Ovary (tissue), 9 donors: Measurements from ENCODE around the gene FGFR3. TPM values are rescaled to one million over a fixed set of nuclear protein-coding genes. Genes with fewer than 3 reads are reported as not detected.
A peak's percentile ranks its signal among the peaks of the same experiment; 100 is the strongest.

Experiments used
- DNase-seq, 5 donors: peaks; one replicate each; pipeline ENCODE4 v3.0.0-alpha.2; 2019 to 2020
- H3K27ac ChIP-seq, 2 donors: fragments of 200-600 bp; one replicate each; pipeline versions ENCODE4 v1.5.1 to v1.8.0; 2019 to 2022
- H3K27me3 ChIP-seq: fragments of 200-600 bp; one replicate; pipeline ENCODE4 v1.8.0; 2022
- H3K36me3 ChIP-seq: fragments of 200-600 bp; sonication (generic); one replicate; pipeline ENCODE4 v1.5.1; 2019
- H3K4me1 ChIP-seq: one replicate; pipeline ENCODE4 v1.8.1; 2013; ENCODE audit warnings: mild to moderate bottlenecking, moderate library complexity; ENCODE audit not compliant: insufficient read depth
- H3K4me3 ChIP-seq: fragments of 200-600 bp; sonication (generic); one replicate; pipeline ENCODE4 v1.5.1; 2017
- H3K9me3 ChIP-seq, 2 donors: fragments of 200-600 bp in 1 of 2; sonication (generic) in 1 of 2; one replicate each; pipeline versions ENCODE4 v1.5.1 to v1.8.1; 2013 to 2019; ENCODE audit warnings: mild to moderate bottlenecking in 1 of 2, moderate library complexity in 1 of 2
- EP300 ChIP-seq: sonication (generic); formaldehyde crosslinking; IDR thresholded peaks from one replicate; pipeline ENCODE4 v1.6.1; 2017; ENCODE audit warnings: antibody characterized with exemption
- POLR2A ChIP-seq: fragments of 450-650 bp; IDR thresholded peaks from one replicate; pipeline ENCODE4 v1.6.1; 2017; ENCODE audit warnings: antibody characterized with exemption, mild to moderate bottlenecking, moderate library complexity
- WGBS, 3 donors: extraction: QIAGEN DNeasy Blood & Tissue Kit in 1 of 3; methylation state at CpG; one replicate each; pipeline versions ENCODE4 v1.1.5 to v1.1.7; 2013 to 2017; 5-methylcytosine and 5-hydroxymethylcytosine counted together
- intact Hi-C, 4 donors: fragments of 100-400 bp; cut with DNase I; formaldehyde crosslinking; loops; one replicate each; pipeline versions ENCODE4 v1.11.0 to v1.15.1; 2022 to 2023
- polyA plus RNA-seq, 2 donors: library from polyadenylated mRNA; stranded (reverse); fragments of 200-250 nt in 1 of 2; fragments of 350-450 nt in 1 of 2; fragmentation: Illumina TruSeq in 1 of 2; extraction: RNeasy Lipid Tissue Mini Kit (QIAGEN cat#74804) in 1 of 2; gene quantifications; one replicate each; pipeline ENCODE4 v1.2.3, GENCODE V29; 2013 to 2014
- total RNA-seq, 7 donors: library from RNA; depleted of rRNA in 2 of 7; stranded (reverse); fragments of >200 nt in 2 of 7; fragmentation: NEBNext Ultra II Directional in 3 of 7; extraction: Animal tissue kit (Norgen Biotek cat#: 25700) in 3 of 7; gene quantifications; one replicate each; pipeline versions ENCODE4 v1.1.0 to v1.2.4, GENCODE V29; 2016 to 2023
- TF ChIP-seq, protein P1 (sequence below), 3 donors: fragments of 450-650 bp in 2 of 3; fragments of 200-600 bp in 1 of 3; IDR thresholded peaks; one replicate each; pipeline versions ENCODE4 v1.5.1 to v1.8.0; 2016 to 2022; ENCODE audit warnings: antibody characterized with exemption in 3 of 3, mild to moderate bottlenecking in 1 of 3
- donor health status: DM: no; HTN: no; CAD: no; lungs with moderate emphysema.
- donor health status: DM: no; HTN: no; CAD: no.
- donor health status: Bipolar disorder and iron deficiency.
- donor health status: DM: yes; HTN: yes; CAD: no.
- donor health status: DM: no; HTN: no; CAD: no.
- donor health status: DM: yes; HTN: yes; CAD: no.

The FGFR3 gene
- total and polyA plus RNA-seq, 9 donors = 0.12 to 9.2 (median 0.57) TPM

GRCh38 chr4:1815997-1816860 lies 23.1 kb downstream of the FGFR3 start:
- H3K9me3 ChIP-seq = no peaks in the 10 kb centered on the region
- intact Hi-C loops = no loop called here
- H3K27me3 ChIP-seq = no peaks in the 10 kb centered on the region
- no peak for DNase-seq
- no peaks in the 10 kb centered on the region for H3K36me3 ChIP-seq
- no peak overlapping the region for H3K27ac ChIP-seq
- TF ChIP-seq EP300 (no peak), POLR2A (no peak)
- TF ChIP-seq, protein P1, sequence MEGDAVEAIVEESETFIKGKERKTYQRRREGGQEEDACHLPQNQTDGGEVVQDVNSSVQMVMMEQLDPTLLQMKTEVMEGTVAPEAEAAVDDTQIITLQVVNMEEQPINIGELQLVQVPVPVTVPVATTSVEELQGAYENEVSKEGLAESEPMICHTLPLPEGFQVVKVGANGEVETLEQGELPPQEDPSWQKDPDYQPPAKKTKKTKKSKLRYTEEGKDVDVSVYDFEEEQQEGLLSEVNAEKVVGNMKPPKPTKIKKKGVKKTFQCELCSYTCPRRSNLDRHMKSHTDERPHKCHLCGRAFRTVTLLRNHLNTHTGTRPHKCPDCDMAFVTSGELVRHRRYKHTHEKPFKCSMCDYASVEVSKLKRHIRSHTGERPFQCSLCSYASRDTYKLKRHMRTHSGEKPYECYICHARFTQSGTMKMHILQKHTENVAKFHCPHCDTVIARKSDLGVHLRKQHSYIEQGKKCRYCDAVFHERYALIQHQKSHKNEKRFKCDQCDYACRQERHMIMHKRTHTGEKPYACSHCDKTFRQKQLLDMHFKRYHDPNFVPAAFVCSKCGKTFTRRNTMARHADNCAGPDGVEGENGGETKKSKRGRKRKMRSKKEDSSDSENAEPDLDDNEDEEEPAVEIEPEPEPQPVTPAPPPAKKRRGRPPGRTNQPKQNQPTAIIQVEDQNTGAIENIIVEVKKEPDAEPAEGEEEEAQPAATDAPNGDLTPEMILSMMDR (IDR thresholded peaks at IDR 0.05) = no peak
- WGBS, 3 donors = 90 to 91% (median 90%) methylated on average over 24 to 25 of the region's 25 CpGs
- peaks cover 2% of the 10 kb centered on the region for H3K4me1 ChIP-seq
- no peak overlapping the region for H3K4me3 ChIP-seq

DNA sequence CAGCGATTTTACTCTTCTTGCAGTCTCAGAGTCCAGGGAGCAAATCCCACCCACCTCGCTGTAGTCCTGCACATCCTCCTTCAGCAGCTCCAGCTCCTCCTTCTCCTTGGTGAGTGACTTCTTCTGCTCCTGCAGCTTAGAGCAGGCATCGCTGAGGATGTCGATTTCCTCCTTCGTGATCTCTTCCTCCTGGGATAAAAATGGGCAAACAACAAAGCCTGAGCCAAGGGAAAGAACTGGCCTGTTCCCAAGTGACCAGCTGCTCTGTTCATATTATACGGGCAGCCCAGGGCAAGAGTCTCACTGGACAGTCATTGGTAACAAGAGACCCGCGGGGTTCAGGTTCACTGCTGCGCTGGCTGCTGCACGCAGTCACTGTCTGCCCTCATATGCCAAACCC lies 26.2 kb downstream of the FGFR3 start:
- intact Hi-C loops = no loop called here
- Histone ChIP-seq H3K9me3 (no peaks in the 10 kb centered on the region), H3K27me3 (no peaks in the 10 kb centered on the region), H3K4me1 (peaks cover 2% of the 10 kb centered on the region), H3K4me3 (no peak overlapping the region), H3K36me3 (no peaks in the 10 kb centered on the region), H3K27ac (no peak overlapping the region)
- DNase-seq = peak in 2 of 5 donors; percentile 34 to 50
- WGBS, 3 donors = 15 to 44% (median 20%) methylated on average over 10 of the region's 10 CpGs
- TF ChIP-seq POLR2A (no peak), EP300 (no peak)
- TF ChIP-seq, protein P1 (IDR thresholded peaks at IDR 0.05) = no peak

DNA sequence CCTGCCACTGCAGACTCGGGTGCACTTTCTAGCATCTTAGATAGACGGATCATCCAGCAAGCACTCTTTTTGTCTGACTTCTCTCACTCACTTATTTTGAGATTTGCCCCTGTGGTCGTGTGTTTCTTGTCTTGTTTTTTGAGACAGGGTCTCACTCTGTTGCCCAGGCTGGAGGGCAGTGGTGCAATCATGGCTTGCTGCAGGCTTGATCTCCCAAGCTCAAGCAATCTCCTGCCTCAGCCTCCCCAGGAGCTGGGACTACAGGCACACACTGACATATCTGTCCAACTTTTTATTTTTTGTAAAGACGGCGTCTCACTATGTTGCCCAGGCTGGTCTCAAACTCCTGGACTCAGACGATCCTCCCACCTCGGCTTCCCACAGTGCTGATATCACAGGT lies 26.7 kb downstream of the FGFR3 start:
- Histone ChIP-seq H3K4me3 (no peak overlapping the region), H3K4me1 (peaks cover 2% of the 10 kb centered on the region), H3K27ac (no peak overlapping the region), H3K27me3 (no peaks in the 10 kb centered on the region), H3K36me3 (no peaks in the 10 kb centered on the region), H3K9me3 (no peaks in the 10 kb centered on the region)
- WGBS, 3 donors = 62 to 76% (median 66%) methylated on average over 7 of the region's 7 CpGs
- DNase-seq = no peak
- TF ChIP-seq EP300 = no peak
- TF ChIP-seq POLR2A = no peak
- TF ChIP-seq, protein P1 (IDR thresholded peaks at IDR 0.05) = no peak
- intact Hi-C loops = no loop called here

DNA sequence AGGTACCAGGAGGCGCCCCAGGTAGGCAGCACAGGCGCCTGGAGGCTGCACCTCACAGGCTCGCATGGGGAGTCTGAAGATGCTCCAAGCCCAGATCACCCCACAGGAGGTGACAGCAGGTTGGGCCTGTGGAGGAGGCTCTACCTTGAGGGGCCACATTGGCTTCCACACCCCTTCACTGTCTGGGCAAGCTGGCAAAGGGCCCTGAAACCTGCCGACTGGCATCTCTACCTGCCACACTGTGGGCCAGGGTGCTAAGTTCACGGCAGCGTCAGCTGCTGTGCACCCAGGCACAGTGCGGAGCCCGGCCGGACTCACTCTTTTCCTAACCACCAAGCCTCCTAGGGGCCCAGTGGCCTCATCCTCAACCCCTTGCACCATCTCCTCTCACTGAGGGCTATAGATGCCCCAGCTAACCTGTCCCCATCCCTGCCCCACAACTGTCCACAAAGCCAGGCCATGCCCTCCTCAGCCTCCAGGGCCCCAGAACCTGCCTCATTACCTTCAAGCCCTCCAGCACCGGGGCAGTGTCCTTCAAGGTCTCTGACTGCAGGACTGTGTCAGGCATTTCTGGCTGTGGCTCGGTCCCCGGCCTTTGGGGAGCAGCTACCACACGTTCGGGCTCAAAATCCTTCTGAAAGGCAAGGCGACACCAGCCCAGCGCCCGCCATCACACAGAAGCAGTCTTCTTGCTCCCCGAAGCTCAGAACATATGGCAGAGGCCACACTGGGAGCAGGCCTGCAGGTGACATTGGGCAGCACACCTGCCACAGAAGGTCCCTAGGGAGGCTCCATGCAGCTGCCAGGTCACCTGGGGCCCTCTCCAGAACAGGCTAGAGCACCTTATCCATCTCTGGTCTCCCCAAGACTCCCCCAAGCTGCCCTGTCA lies 28.8 kb downstream of the FGFR3 start:
- no peaks in the 10 kb centered on the region for H3K27me3 ChIP-seq
- H3K27ac ChIP-seq = no peak overlapping the region
- 94 to 97% (median 95%) methylated on average over 18 of the region's 18 CpGs for WGBS, 3 donors
- H3K9me3 ChIP-seq = no peaks in the 10 kb centered on the region
- H3K4me3 ChIP-seq = no peak overlapping the region
- intact Hi-C loops = no loop called here
- TF ChIP-seq, protein P1 (IDR thresholded peaks at IDR 0.05) = no peak
- TF ChIP-seq EP300 (no peak), POLR2A (no peak)
- no peaks in the 10 kb centered on the region for H3K36me3 ChIP-seq
- H3K4me1 ChIP-seq = peaks cover 2% of the 10 kb centered on the region
- DNase-seq = no peak
